HPDE6-E6E7 (cell line): ENCODE results near the gene UBAP2.
"Not testable (repeated sequence)": the region's sequence is repeated elsewhere in the genome, so short reads cannot be mapped to it uniquely, and the experiment has no call there.

Experiments
- DNase-seq: peaks from one replicate; pipeline ENCODE4 v3.0.0; 2011; ENCODE audit warnings: missing footprints; ENCODE audit errors: extremely low spot score

UBAP2 gene

DNA sequence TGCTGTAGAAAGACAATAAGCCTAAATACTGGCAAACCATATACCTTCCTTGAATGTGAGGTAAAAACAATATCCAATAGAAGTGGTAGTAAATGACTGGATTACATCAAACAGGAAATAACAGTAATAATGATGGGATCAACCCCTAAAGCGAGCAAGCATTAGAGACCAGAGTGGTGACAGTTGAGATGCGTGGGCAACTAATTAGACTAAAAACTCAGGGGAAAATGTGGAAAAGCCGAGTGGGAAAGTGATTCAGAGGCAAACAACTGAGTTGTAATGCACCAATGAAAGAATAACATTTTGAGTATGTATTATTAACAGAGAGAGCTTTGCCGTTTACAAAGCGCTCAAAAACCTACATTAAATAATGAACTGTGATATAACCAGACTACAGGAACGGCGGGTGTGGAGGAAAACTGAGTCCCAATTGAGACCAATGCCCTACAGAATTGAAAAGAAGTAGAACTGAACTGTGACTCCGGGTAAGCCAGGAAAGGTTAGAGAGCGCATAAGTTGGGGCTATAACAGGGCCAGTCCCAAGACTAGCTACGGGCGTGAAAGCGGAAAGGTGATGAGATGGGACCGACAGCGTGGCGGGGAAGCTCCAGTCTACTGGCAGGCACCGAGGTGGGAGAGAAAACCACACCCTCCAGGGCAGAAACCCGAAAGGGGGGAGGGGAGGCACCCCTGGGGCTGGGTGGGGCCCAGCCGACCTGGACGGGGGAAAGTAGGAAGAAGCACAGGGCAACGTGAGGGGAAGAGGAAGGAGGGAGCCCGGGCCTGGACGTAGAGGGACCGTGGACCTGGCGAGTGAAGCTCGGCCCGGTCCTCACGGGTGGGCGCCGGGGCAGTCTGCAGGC, 592 bp downstream of the UBAP2 start:
- DNase-seq = no peak

DNA sequence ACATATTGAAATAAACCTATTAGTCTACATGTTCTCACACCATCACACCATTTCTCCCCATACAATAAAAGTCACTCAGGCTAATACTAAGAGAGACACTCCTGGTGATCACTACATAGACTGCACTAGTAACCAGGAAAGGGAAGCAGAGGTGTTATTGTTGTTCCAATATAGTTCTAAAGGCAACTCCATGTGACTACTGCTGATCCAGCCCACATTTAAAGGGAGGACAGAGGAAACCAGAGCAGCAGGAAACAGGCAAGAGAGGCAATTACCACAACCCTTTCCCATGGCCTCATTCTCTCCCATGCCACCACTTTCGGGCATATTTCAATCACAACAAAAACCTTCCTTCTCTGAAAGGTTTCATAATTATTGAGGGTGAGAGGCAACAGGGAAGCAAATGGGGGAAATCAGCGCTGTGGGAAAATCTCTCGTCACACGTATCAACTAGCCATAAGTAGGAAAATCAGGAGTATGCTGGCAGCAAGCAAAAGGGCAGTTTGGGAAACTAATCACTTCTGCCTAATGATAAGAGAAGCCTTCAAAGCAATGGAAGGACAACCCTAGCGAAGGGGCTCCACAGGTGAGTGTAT, 1.8 kb downstream of the UBAP2 start:
- no peak for DNase-seq

DNA sequence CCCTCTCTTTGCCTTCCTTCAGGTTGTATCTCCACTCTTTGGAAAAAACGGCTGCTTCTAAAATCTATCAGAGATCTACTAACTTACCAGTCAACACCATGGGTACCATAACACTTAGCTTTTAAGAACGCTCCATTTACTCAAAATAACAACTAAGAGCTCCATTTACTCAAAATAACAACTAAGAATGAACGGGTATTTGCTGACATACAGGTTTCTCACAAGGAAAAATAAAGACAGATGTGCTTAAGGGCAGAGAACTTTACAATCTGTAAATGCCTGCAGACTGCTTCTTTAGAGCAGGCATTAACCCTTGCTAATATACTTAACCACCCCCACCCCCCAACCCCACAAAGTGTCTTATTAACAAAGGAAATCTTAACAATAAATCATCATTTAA, 2.8 kb downstream of the UBAP2 start:
- no peak for DNase-seq

DNA sequence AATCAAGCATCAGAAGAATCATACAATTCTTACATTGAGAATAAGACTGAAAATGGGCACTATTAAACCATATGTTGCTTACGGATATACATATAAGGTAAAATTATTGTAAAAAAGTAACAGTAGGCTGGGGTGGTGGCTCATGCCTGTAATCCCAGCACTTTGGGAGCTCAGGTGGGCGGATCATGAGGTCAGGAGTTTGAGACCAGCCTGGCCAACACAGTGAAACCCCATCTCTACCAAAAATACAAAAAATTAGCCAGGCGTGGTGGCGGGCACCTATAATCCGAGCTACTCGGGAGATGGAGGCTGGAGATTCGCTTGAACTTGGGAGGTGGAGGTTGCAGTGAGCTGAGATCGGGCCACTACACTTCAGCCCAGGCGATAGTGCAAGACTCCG, 6.6 kb downstream of the UBAP2 start:
- not testable (repeated sequence) for DNase-seq

DNA sequence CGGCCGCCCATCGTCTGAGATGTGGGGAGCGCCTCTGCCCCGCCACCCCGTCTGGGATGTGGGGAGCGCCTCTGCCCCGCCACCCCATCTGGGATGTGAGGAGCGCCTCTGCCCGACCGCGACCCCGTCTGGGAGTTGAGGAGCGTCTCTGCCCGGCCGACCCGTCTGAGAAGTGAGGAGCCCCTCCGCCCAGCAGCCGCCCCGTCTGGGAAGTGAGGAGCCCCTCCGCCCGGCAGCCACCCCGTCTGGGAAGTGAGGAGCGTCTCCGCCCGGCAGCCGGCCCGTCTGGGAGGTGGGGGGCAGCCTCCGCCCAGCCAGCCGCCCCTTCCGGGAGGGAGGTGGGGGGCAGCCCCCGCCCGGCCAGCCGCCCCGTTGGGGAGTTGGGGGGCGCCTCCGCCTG, 9.8 kb downstream of the UBAP2 start:
- DNase-seq = not testable (repeated sequence)

- DNase-seq = no peak
Measured at GRCh38 chr9:34037626-34038025, 11.1 kb downstream of the UBAP2 start.

GRCh38 chr9:34036625-34037024, 12.1 kb downstream of the UBAP2 start:
- DNase-seq = no peak

DNA sequence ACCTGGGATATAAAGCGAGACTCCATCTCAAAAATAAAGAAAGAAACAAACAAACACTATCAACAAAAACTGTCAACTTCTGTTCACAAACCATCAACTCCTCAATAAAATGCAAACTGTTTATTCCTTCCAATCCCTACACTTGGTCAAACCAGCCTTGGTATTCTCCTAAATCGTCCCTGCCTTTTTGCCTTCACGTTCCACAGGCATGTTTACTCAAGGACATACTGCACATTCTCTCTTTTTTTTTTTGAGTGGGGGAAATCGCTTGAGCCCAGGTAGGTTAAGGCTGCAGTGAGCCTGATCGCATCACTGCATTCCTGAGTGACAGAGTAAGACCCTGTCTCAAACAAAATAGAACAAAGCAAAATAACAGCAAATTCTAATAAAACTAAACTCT, 13.0 kb downstream of the UBAP2 start:
- no peak for DNase-seq

DNA sequence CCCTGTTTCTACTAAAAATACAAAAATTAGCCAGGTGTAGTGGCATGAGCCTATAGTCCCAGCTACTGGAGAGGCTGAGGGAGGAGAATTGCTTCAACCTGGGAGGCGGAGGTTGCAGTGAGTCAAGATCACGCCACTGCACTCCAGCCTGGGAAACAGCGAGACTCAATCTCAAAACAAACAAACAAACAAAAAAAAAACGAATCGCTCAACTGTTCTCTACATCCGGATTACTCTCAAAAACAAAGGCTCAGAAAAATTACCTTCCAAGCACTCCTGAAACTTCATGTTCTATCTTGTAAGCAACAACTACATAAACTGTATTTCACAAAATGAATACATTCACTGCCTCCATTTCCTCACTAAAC, 14.0 kb downstream of the UBAP2 start:
- DNase-seq = no peak

DNA sequence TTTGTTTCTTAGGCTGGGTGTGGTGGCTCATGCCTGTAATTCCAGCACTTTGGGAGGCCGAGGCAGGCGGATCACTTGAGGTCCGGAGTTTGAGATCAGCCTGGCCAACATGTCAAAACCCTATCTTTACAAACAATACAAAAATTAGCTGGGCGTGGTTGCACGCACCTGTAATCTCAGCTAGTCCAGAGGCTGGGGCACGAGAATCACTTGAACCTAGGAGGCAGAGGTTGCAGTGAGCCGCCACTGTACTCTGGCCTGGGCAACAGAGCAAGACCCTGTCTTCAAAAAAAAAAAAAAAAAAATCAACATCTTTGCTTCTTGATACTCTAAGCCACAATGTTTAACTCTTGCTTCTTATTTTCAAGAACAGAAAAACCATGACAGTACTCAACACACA, 16.1 kb downstream of the UBAP2 start:
- no peak for DNase-seq

DNA sequence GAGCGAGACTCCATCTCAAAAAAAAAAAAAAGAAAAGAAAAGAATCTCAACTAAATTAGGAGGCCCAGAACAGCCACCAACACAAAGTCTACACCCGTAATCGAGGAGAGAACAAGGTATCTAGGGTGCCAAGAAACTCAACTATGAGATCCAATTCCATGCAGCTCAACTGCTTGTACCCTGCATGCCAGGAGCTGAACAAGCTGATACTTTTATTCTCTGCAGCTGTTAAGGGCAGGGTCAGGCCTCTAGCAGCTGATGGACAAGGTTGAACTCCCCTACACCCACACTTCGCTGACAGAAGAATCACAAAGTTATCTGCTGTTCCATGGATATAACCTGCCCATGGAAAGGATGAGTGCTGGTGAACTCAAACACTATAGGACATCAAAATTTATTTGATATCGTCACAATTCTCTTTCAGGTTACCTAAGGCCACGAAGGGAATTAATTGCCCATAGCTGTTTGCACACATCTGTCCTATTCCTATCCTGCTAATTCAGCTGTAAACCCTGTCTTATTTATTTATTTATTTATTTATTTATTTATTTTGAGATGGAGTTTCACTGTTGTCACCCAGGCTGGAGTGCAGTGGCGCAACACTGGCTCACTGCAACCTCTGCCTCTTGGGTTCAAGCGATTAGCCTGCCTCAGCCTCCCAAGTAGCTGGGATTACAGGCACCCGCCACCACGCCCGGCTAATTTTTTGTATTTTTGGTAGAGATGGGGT, 20.7 kb downstream of the UBAP2 start:
- DNase-seq = no peak

- DNase-seq = no peak
Measured at GRCh38 chr9:34025811-34026210, 22.9 kb downstream of the UBAP2 start.

GRCh38 chr9:34025062-34025461, 23.6 kb downstream of the UBAP2 start:
- no peak for DNase-seq

- not testable (repeated sequence) for DNase-seq
Measured at GRCh38 chr9:34024476-34024875, 24.2 kb downstream of the UBAP2 start.

GRCh38 chr9:34016149-34016548, 32.5 kb downstream of the UBAP2 start:
- DNase-seq = no peak

DNA sequence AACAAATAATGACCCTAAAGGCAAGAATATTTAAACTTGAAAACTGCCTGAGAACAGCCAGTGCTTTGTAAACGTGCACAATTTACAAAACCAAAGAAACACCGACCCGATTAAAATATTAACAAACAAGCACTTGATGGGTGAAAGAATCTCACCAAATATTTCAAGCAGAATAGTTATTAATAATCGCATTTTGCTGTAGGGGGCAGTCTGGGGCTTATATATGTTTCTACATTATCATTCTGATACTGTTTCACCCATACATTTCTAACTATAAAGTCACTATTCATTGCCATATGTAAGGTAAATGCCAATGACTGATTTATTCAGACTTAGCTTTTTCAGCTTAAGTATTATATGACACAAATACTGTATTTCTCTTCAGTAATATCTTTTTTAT, 37.7 kb downstream of the UBAP2 start:
- DNase-seq = no peak

DNA sequence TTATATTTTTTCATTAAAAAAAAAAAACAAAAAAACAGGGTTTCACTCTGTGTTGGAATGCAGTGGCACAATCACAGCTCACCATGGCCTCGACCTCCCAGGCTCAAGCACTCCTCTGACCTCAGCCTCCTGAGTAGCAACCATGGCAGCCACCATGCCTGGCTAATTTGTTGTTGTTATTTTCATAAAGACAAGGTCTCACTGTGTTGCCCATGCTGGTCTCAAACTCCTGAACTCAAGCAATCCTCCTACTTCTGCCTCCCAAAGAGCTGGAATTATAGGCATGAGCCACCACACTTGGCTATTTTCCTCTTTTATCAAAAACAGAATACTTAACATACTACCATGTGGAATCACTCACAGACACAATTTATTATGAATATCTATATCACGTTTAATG, 46.7 kb downstream of the UBAP2 start:
- DNase-seq = no peak

GRCh38 chr9:34001298-34001697, 47.4 kb downstream of the UBAP2 start:
- no peak for DNase-seq

- DNase-seq = no peak
Measured at GRCh38 chr9:33995449-33995848, 53.2 kb downstream of the UBAP2 start.

DNA sequence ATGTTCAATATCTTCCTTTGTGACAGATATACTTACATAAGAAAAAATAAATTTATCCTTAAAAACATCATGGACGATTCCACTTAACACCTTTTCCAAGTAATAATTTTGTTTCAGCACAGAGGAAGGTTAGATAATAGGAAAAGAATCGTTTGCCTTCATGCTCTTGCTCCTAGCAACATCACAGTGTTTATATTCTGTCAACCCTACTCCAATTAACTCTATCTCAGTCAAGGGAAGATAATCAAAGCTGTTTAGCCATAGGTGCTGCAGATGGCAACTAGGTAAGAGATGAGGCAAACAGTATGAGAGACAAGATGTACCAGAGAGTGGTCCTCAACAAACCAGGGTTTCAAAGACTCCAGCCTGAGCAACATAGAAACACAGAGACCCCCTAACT, 55.6 kb downstream of the UBAP2 start:
- DNase-seq = no peak

GRCh38 chr9:33992632-33993031, 56.1 kb downstream of the UBAP2 start:
- DNase-seq = no peak

DNA sequence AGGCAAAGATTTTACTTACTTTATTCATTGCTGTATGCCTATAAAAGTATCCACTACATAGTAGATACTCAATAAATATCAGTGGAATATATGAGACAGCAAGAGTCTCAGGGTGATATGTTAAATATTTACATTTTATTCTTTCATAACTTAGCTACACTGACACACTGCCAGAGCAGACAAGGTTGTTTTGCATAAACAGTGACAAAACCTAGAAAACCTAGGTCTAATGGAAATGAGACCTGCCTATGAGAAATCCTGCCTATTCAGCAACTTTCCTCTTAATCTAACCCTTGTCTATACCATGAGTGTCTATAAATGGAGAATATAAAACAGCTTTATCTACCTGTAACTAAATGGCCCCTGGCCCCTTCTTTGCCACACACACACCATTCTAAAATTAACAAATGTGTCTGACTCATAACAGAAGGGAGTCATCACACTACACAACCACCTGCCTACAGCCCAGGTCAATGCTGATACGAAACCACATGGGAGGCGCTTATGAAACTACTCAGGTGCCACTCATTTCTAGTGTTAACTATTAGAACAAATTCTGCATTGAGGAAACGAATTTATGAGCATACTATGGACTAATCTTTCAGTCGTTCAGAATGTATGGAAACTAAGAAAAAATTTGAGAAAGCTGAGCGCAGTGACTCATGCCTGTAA, 60.3 kb downstream of the UBAP2 start:
- peak; percentile 3 for DNase-seq
